ENCODE results near the gene STARD6.

The STARD6 gene

GRCh38 chr18:54329787-54330186 lies 27.9 kb downstream of the STARD6 start:
- no peaks in the 10 kb centered on the region for H4K20me1 ChIP-seq (ENCODE audit: insufficient read depth, low read length)
- H3K4me3 ChIP-seq (ENCODE audit: low read depth in 1 of 2, low read length in 2 of 2): no peak overlapping the region
- H3K9me3 ChIP-seq (ENCODE audit: insufficient read depth, low read length, severe bottlenecking): no peaks in the 10 kb centered on the region
- H3K79me2 ChIP-seq (ENCODE audit: insufficient read depth, low read length): no peaks in the 10 kb centered on the region
- DNase-seq (no peak), ATAC-seq (ENCODE audit: insufficient read depth, low read depth) (no peak)
- no peak for TF ChIP-seq CTCF (IDR thresholded peaks at IDR 0.05; ENCODE audit: borderline replicate concordance, extremely low read depth, low read length, poor library complexity, severe bottlenecking)
- TF ChIP-seq EZH2 (IDR thresholded peaks at IDR 0.05; ENCODE audit: borderline replicate concordance, low read depth, low read length, severe bottlenecking): no peak
- no peaks in the 10 kb centered on the region for H3K27me3 ChIP-seq (ENCODE audit: insufficient read depth, low read length, poor library complexity)
- no peaks in the 10 kb centered on the region for H3K36me3 ChIP-seq (ENCODE audit: insufficient read depth, low read length)
- H3K9ac ChIP-seq (ENCODE audit: low read depth, low read length): no peak overlapping the region
- H2AFZ ChIP-seq (ENCODE audit: low read depth, low read length): no peak overlapping the region
- no peaks in the 10 kb centered on the region for H3K4me1 ChIP-seq (ENCODE audit: insufficient read depth, low read length)
- no peak overlapping the region for H3K4me2 ChIP-seq (ENCODE audit: insufficient read depth, low read length)
- no peak overlapping the region for H3K27ac ChIP-seq (ENCODE audit: low read length)

GRCh38 chr18:54327818-54328217 lies 29.8 kb downstream of the STARD6 start:
- DNase-seq (no peak), ATAC-seq (ENCODE audit: insufficient read depth, low read depth) (no peak)
- H3K9ac ChIP-seq (ENCODE audit: low read depth, low read length): no peak overlapping the region

GRCh38 chr18:54323970-54324369 lies 33.7 kb downstream of the STARD6 start:
- Histone ChIP-seq H3K4me3 (ENCODE audit: low read depth in 1 of 2, low read length in 2 of 2) (no peak overlapping the region), H3K9me3 (ENCODE audit: insufficient read depth, low read length, severe bottlenecking) (no peaks in the 10 kb centered on the region), H3K9ac (ENCODE audit: low read depth, low read length) (no peak overlapping the region), H2AFZ (ENCODE audit: low read depth, low read length) (no peak overlapping the region), H3K4me2 (ENCODE audit: insufficient read depth, low read length) (no peak overlapping the region), H3K4me1 (ENCODE audit: insufficient read depth, low read length) (no peaks in the 10 kb centered on the region), H3K79me2 (ENCODE audit: insufficient read depth, low read length) (no peaks in the 10 kb centered on the region), H3K27me3 (ENCODE audit: insufficient read depth, low read length, poor library complexity) (no peaks in the 10 kb centered on the region), H3K36me3 (ENCODE audit: insufficient read depth, low read length) (no peaks in the 10 kb centered on the region), H3K27ac (ENCODE audit: low read length) (no peak overlapping the region), H4K20me1 (ENCODE audit: insufficient read depth, low read length) (no peaks in the 10 kb centered on the region)
- TF ChIP-seq CTCF (IDR thresholded peaks at IDR 0.05; ENCODE audit: borderline replicate concordance, extremely low read depth, low read length, poor library complexity, severe bottlenecking): no peak
- no peak for TF ChIP-seq EZH2 (IDR thresholded peaks at IDR 0.05; ENCODE audit: borderline replicate concordance, low read depth, low read length, severe bottlenecking)
- DNase-seq: no peak
- ATAC-seq (ENCODE audit: insufficient read depth, low read depth): no peak

More at GRCh38 chr18:54327818-54328217, 29.8 kb downstream of the STARD6 start:
- H3K4me2 ChIP-seq (ENCODE audit: insufficient read depth, low read length): no peak overlapping the region
- TF ChIP-seq CTCF (IDR thresholded peaks at IDR 0.05; ENCODE audit: borderline replicate concordance, extremely low read depth, low read length, poor library complexity, severe bottlenecking) (no peak), EZH2 (IDR thresholded peaks at IDR 0.05; ENCODE audit: borderline replicate concordance, low read depth, low read length, severe bottlenecking) (no peak)
- no peak overlapping the region for H2AFZ ChIP-seq (ENCODE audit: low read depth, low read length)
- H3K36me3 ChIP-seq (ENCODE audit: insufficient read depth, low read length): no peaks in the 10 kb centered on the region
- H3K4me1 ChIP-seq (ENCODE audit: insufficient read depth, low read length): no peaks in the 10 kb centered on the region
- no peak overlapping the region for H3K4me3 ChIP-seq (ENCODE audit: low read depth in 1 of 2, low read length in 2 of 2)
- H3K79me2 ChIP-seq (ENCODE audit: insufficient read depth, low read length): no peaks in the 10 kb centered on the region
- H3K27ac ChIP-seq (ENCODE audit: low read length): no peak overlapping the region
- H3K27me3 ChIP-seq (ENCODE audit: insufficient read depth, low read length, poor library complexity): no peaks in the 10 kb centered on the region
- H3K9me3 ChIP-seq (ENCODE audit: insufficient read depth, low read length, severe bottlenecking): no peaks in the 10 kb centered on the region
- H4K20me1 ChIP-seq (ENCODE audit: insufficient read depth, low read length): no peaks in the 10 kb centered on the region

- TF ChIP-seq CTCF (IDR thresholded peaks at IDR 0.05; ENCODE audit: borderline replicate concordance, extremely low read depth, low read length, poor library complexity, severe bottlenecking) (no peak), EZH2 (IDR thresholded peaks at IDR 0.05; ENCODE audit: borderline replicate concordance, low read depth, low read length, severe bottlenecking) (no peak)
- H4K20me1 ChIP-seq (ENCODE audit: insufficient read depth, low read length): no peaks in the 10 kb centered on the region
- H3K9ac ChIP-seq (ENCODE audit: low read depth, low read length): no peak overlapping the region
- no peak overlapping the region for H3K27ac ChIP-seq (ENCODE audit: low read length)
- no peaks in the 10 kb centered on the region for H3K79me2 ChIP-seq (ENCODE audit: insufficient read depth, low read length)
- ATAC-seq (ENCODE audit: insufficient read depth, low read depth) (no peak), DNase-seq (no peak)
- no peak overlapping the region for H3K4me3 ChIP-seq (ENCODE audit: low read depth in 1 of 2, low read length in 2 of 2)
- H3K4me2 ChIP-seq (ENCODE audit: insufficient read depth, low read length): no peak overlapping the region
- H3K36me3 ChIP-seq (ENCODE audit: insufficient read depth, low read length): no peaks in the 10 kb centered on the region
- no peak overlapping the region for H2AFZ ChIP-seq (ENCODE audit: low read depth, low read length)
- no peaks in the 10 kb centered on the region for H3K4me1 ChIP-seq (ENCODE audit: insufficient read depth, low read length)
- H3K9me3 ChIP-seq (ENCODE audit: insufficient read depth, low read length, severe bottlenecking): no peaks in the 10 kb centered on the region
- H3K27me3 ChIP-seq (ENCODE audit: insufficient read depth, low read length, poor library complexity): no peaks in the 10 kb centered on the region
Observed at GRCh38 chr18:54323561-54323960, 34.1 kb downstream of the STARD6 start.
